Measurements from ENCODE around the gene FOXN1.
"Not testable (repeated sequence)": the region's sequence is repeated elsewhere in the genome, so short reads cannot be mapped to it uniquely, and the experiment has no call there.

The FOXN1 gene

DNA sequence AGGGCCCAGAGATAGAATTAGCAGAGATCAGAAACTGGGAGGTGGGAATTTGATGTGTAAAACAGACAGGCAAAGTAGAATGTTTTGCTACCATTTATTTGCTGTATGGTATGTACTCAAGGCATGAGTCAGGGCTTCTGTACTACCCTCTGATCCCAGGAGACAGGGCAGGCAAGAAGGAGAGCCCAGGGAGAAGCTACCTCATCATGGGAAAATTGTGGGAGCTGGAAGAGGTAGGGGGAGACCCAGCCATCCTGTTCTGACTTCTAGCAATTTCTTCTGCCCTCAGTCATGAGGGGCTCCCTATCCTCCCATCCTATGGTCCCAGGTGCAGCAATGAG lies 66.9 kb downstream of the FOXN1 start:
- no peaks in the 10 kb centered on the region for H3K27me3 ChIP-seq (ENCODE audit: control insufficient read depth in 1 of 2, insufficient read depth in 2 of 2, low read length in 2 of 2)
- H3K4me3 ChIP-seq (ENCODE audit: low read depth in 1 of 2, low read length in 2 of 2) = no peak overlapping the region
- no peak overlapping the region for H3K9ac ChIP-seq (ENCODE audit: low read length)
- H3K27ac ChIP-seq (ENCODE audit: low read depth, low read length) = no peak overlapping the region
- no peaks in the 10 kb centered on the region for H3K36me3 ChIP-seq (ENCODE audit: insufficient read depth, low read length)
- H3K4me1 ChIP-seq (ENCODE audit: insufficient read depth, low read length) = peaks cover 13% of the 10 kb centered on the region
- H3K9me3 ChIP-seq (ENCODE audit: low read length) = no peaks in the 10 kb centered on the region

GRCh38 chr17:28573521-28573920 lies 67.4 kb downstream of the FOXN1 start:
- peaks cover 13% of the 10 kb centered on the region for H3K4me1 ChIP-seq (ENCODE audit: insufficient read depth, low read length)
- no peaks in the 10 kb centered on the region for H3K36me3 ChIP-seq (ENCODE audit: insufficient read depth, low read length)
- H3K4me3 ChIP-seq (ENCODE audit: low read depth in 1 of 2, low read length in 2 of 2) = no peak overlapping the region
- no peaks in the 10 kb centered on the region for H3K27me3 ChIP-seq (ENCODE audit: control insufficient read depth in 1 of 2, insufficient read depth in 2 of 2, low read length in 2 of 2)
- H3K9ac ChIP-seq (ENCODE audit: low read length) = no peak overlapping the region
- H3K27ac ChIP-seq (ENCODE audit: low read depth, low read length) = no peak overlapping the region
- no peaks in the 10 kb centered on the region for H3K9me3 ChIP-seq (ENCODE audit: low read length)

GRCh38 chr17:28573966-28574480 lies 67.9 kb downstream of the FOXN1 start:
- H3K27me3 ChIP-seq (ENCODE audit: control insufficient read depth in 1 of 2, insufficient read depth in 2 of 2, low read length in 2 of 2) = no peaks in the 10 kb centered on the region
- no peak overlapping the region for H3K4me3 ChIP-seq (ENCODE audit: low read depth in 1 of 2, low read length in 2 of 2)
- H3K9me3 ChIP-seq (ENCODE audit: low read length) = no peaks in the 10 kb centered on the region
- no peaks in the 10 kb centered on the region for H3K36me3 ChIP-seq (ENCODE audit: insufficient read depth, low read length)
- no peak overlapping the region for H3K9ac ChIP-seq (ENCODE audit: low read length)
- no peak overlapping the region for H3K27ac ChIP-seq (ENCODE audit: low read depth, low read length)
- peaks cover 13% of the 10 kb centered on the region for H3K4me1 ChIP-seq (ENCODE audit: insufficient read depth, low read length)

DNA sequence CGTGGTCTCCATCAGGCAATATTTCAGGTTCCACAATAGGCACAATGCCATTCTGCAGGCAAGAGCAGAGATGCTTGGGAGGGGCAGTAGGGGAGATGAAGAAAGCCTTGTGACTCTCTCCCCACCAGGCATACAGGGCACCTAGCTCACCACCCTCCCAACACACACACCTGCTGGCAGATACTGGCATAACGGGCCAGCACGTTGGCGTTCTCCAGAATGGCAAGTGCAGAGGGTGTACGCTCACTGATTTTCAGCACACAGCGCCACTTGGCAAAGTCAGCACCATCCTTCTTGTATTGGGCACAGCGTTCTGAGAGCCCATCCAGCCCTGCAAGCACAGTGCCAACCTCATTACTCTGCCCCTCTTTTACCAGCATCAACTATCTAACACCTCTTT lies 68.4 kb downstream of the FOXN1 start:
- H3K4me1 ChIP-seq (ENCODE audit: insufficient read depth, low read length) = peaks cover 13% of the 10 kb centered on the region
- H3K36me3 ChIP-seq (ENCODE audit: insufficient read depth, low read length) = no peaks in the 10 kb centered on the region
- H3K27ac ChIP-seq (ENCODE audit: low read depth, low read length) = no peak overlapping the region
- H3K4me3 ChIP-seq (ENCODE audit: low read depth in 1 of 2, low read length in 2 of 2) = no peak overlapping the region
- no peak overlapping the region for H3K9ac ChIP-seq (ENCODE audit: low read length)
- H3K9me3 ChIP-seq (ENCODE audit: low read length) = no peaks in the 10 kb centered on the region
- H3K27me3 ChIP-seq (ENCODE audit: control insufficient read depth in 1 of 2, insufficient read depth in 2 of 2, low read length in 2 of 2) = no peaks in the 10 kb centered on the region

DNA sequence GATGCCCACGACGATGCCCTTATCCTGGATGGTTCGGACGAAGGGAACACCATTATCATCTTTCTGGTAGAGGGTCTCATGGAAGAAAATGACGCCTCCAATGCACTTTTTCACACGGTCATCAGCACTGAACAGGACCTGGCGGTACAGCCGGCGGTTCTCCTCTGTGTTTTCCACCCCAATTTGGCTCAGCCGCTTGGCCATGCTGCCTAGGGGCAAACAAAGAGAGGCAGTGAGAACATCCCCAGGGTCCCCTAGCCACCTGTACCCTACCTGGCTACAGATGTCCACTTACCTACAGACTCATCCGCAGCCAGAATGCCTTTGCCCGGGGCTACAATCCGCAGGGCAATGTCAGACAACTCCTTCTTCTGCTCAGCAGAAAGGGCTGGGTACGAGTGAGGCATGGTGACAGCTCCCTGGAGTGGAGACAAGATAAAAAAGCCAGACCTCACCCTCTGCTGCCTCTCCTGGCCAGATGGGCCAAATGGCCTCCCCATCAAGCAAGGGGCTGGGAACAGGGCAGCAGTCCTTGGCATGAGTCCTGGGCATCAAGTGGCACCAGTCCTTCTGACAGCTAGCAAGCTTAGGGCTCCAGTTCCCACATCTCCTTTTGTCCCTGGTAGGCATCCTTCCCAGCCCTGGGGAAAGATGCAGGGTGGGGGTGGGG lies 69.1 kb downstream of the FOXN1 start:
- no peak overlapping the region for H3K4me3 ChIP-seq (ENCODE audit: low read depth in 1 of 2, low read length in 2 of 2)
- H3K27me3 ChIP-seq (ENCODE audit: control insufficient read depth in 1 of 2, insufficient read depth in 2 of 2, low read length in 2 of 2) = no peaks in the 10 kb centered on the region
- no peaks in the 10 kb centered on the region for H3K9me3 ChIP-seq (ENCODE audit: low read length)
- H3K4me1 ChIP-seq (ENCODE audit: insufficient read depth, low read length) = peaks cover 13% of the 10 kb centered on the region
- H3K9ac ChIP-seq (ENCODE audit: low read length) = no peak overlapping the region
- no peak overlapping the region for H3K27ac ChIP-seq (ENCODE audit: low read depth, low read length)
- H3K36me3 ChIP-seq (ENCODE audit: insufficient read depth, low read length) = no peaks in the 10 kb centered on the region

- not testable (repeated sequence) for H3K4me3 ChIP-seq (ENCODE audit: low read depth in 1 of 2, low read length in 2 of 2); H3K36me3 ChIP-seq (ENCODE audit: insufficient read depth, low read length); H3K9me3 ChIP-seq (ENCODE audit: low read length); H3K27me3 ChIP-seq (ENCODE audit: control insufficient read depth in 1 of 2, insufficient read depth in 2 of 2, low read length in 2 of 2); H3K27ac ChIP-seq (ENCODE audit: low read depth, low read length); H3K9ac ChIP-seq (ENCODE audit: low read length)
- H3K4me1 ChIP-seq (ENCODE audit: insufficient read depth, low read length) = peaks cover 13% of the 10 kb centered on the region
Observed at GRCh38 chr17:28576016-28576415, 69.9 kb downstream of the FOXN1 start.

GRCh38 chr17:28576758-28577465 lies 70.8 kb downstream of the FOXN1 start, which contains the start of gene ALDOC:
TSS of gene ALDOC (minus strand) at chr17:28576895. CDS start at chr17:28575532, 1,363 bp downstream.
- no peak within 1 kb of the TSS for H3K9ac ChIP-seq (ENCODE audit: low read length)
- H3K4me3 ChIP-seq (ENCODE audit: low read depth in 1 of 2, low read length in 2 of 2) = peak within 1 kb of the TSS in 1 of 2 donors; percentile 42
- no peak within 1 kb of the TSS for H3K27ac ChIP-seq (ENCODE audit: low read depth, low read length)
- no peaks in the 10 kb centered on the region for H3K9me3 ChIP-seq (ENCODE audit: low read length)
- no peaks in the 10 kb centered on the region for H3K27me3 ChIP-seq (ENCODE audit: control insufficient read depth in 1 of 2, insufficient read depth in 2 of 2, low read length in 2 of 2)
- no peaks in the 10 kb centered on the region for H3K36me3 ChIP-seq (ENCODE audit: insufficient read depth, low read length)
- H3K4me1 ChIP-seq (ENCODE audit: insufficient read depth, low read length) = peaks cover 11% of the 10 kb centered on the region

DNA sequence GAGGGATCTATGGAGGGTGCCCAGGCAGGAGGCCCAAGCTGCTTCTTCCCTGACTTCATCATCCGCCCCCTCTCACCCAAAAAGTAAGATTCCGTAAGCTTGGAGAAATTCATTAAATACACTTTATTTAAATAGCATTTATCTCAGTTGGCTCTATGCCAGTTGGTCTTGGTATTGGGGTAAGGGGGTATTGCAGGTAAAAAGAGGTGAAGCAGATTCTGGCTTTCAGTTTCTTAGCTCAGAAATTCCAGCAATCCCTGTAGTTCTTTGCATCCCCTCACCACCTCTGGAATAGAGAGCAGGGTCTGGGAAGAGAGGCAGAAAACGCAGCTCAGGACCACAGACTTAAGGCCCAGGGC lies 71.3 kb downstream of the FOXN1 start:
- no peaks in the 10 kb centered on the region for H3K36me3 ChIP-seq (ENCODE audit: insufficient read depth, low read length)
- no peaks in the 10 kb centered on the region for H3K9me3 ChIP-seq (ENCODE audit: low read length)
- H3K27ac ChIP-seq (ENCODE audit: low read depth, low read length) = no peak overlapping the region
- H3K9ac ChIP-seq (ENCODE audit: low read length) = no peak overlapping the region
- peaks cover 6% of the 10 kb centered on the region for H3K4me1 ChIP-seq (ENCODE audit: insufficient read depth, low read length)
- no peaks in the 10 kb centered on the region for H3K27me3 ChIP-seq (ENCODE audit: control insufficient read depth in 1 of 2, insufficient read depth in 2 of 2, low read length in 2 of 2)
- H3K4me3 ChIP-seq (ENCODE audit: low read depth in 1 of 2, low read length in 2 of 2) = no peak overlapping the region

DNA sequence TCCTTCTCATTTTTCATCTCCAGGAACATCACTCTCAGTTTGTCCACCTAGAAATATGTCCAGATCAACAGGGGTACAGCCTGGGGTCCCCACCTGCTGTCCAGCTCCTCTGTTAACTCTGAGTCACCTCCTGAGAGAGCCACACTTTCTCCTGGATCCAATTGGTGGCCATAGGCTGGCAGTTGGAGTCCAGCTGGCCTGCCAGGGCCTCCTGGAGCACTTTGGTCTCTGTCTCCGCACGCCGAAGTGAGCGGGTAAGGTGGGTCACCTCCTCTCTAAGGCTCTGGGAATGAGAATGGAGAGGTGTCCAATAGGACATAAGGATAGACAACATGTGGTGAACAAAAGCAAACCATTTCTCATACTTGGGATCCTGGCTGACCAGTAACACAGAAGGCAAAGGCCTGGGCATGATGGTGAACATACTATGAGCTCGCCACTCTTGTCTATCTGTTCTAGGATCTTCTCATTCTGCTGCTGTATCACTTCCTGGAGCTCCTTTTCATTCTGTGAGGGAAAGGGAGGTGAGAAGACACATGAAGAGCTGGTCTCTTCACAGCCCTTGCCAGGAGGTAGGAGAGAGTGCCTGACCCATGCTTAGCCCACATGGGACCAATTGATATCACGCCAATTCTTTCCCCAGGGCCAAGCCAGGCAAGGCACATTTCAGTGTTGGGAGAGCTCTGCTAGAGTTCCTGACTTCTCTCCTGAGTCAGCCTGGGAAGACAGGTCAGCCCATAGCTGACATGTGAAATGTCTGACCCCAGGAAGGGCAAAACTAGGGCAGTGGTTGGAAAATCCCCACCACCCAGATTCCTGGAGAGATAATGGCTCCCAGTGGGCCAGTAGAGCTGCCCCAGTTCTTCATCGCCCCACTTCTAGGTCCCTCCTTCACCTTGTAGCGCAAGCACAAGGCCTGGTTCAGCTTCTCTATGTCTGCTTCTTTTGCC lies 72.4 kb downstream of the FOXN1 start:
- Histone ChIP-seq H3K27ac (ENCODE audit: low read depth, low read length) (no peak overlapping the region), H3K27me3 (ENCODE audit: control insufficient read depth in 1 of 2, insufficient read depth in 2 of 2, low read length in 2 of 2) (no peaks in the 10 kb centered on the region), H3K4me1 (ENCODE audit: insufficient read depth, low read length) (peaks cover 6% of the 10 kb centered on the region), H3K4me3 (ENCODE audit: low read depth in 1 of 2, low read length in 2 of 2) (no peak overlapping the region), H3K9ac (ENCODE audit: low read length) (no peak overlapping the region), H3K9me3 (ENCODE audit: low read length) (no peaks in the 10 kb centered on the region), H3K36me3 (ENCODE audit: insufficient read depth, low read length) (no peaks in the 10 kb centered on the region)

DNA sequence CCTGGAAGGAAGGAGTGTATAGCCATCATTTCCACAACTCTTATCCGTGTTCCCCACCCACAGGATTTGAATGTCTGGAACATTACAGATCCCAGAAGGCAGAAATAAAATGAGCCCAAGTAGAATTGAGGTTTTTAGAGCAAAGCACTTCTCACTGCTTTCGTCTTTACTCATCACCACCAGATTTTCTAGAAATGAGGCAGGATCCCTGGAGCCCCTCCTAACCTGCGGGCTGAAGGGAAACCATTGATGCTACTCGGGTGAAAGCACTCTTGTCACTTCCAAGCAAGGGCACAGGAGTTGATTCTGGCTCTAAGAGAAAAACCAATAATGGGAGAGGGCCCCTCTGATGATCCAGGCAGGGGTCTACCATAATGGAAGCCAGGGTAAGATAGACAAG lies 73.4 kb downstream of the FOXN1 start:
- Histone ChIP-seq H3K9ac (ENCODE audit: low read length) (no peak overlapping the region), H3K27ac (ENCODE audit: low read depth, low read length) (no peak overlapping the region), H3K27me3 (ENCODE audit: control insufficient read depth in 1 of 2, insufficient read depth in 2 of 2, low read length in 2 of 2) (no peaks in the 10 kb centered on the region), H3K4me3 (ENCODE audit: low read depth in 1 of 2, low read length in 2 of 2) (no peak overlapping the region), H3K36me3 (ENCODE audit: insufficient read depth, low read length) (no peaks in the 10 kb centered on the region), H3K9me3 (ENCODE audit: low read length) (no peaks in the 10 kb centered on the region), H3K4me1 (ENCODE audit: insufficient read depth, low read length) (peaks cover 6% of the 10 kb centered on the region)

- Histone ChIP-seq H3K27ac (ENCODE audit: low read depth, low read length) (no peak overlapping the region), H3K4me1 (ENCODE audit: insufficient read depth, low read length) (peaks cover 6% of the 10 kb centered on the region), H3K36me3 (ENCODE audit: insufficient read depth, low read length) (peaks cover 5% of the 10 kb centered on the region), H3K9me3 (ENCODE audit: low read length) (no peaks in the 10 kb centered on the region), H3K27me3 (ENCODE audit: control insufficient read depth in 1 of 2, insufficient read depth in 2 of 2, low read length in 2 of 2) (no peaks in the 10 kb centered on the region), H3K9ac (ENCODE audit: low read length) (no peak overlapping the region), H3K4me3 (ENCODE audit: low read depth in 1 of 2, low read length in 2 of 2) (no peak overlapping the region)
Observed at GRCh38 chr17:28580959-28581358, 74.8 kb downstream of the FOXN1 start.

Data from muscle layer of colon (tissue), 2 donors.